NCI-H187 treated with DMSO at 0.1 percent for 48 hours (cell line): Measurements from ENCODE around the gene GMPPB.
"Not testable (repeated sequence)": the region's sequence is repeated elsewhere in the genome, so short reads cannot be mapped to it uniquely, and the experiment has no call there.

Experiments used
- DNase-seq: peaks from one replicate; lab custom pipeline; 2025; lab: John Stamatoyannopoulos, UW

The GMPPB gene

GRCh38 chr3:49713336-49714105, 10.2 kb downstream of the GMPPB start:
- no peak for DNase-seq

DNA sequence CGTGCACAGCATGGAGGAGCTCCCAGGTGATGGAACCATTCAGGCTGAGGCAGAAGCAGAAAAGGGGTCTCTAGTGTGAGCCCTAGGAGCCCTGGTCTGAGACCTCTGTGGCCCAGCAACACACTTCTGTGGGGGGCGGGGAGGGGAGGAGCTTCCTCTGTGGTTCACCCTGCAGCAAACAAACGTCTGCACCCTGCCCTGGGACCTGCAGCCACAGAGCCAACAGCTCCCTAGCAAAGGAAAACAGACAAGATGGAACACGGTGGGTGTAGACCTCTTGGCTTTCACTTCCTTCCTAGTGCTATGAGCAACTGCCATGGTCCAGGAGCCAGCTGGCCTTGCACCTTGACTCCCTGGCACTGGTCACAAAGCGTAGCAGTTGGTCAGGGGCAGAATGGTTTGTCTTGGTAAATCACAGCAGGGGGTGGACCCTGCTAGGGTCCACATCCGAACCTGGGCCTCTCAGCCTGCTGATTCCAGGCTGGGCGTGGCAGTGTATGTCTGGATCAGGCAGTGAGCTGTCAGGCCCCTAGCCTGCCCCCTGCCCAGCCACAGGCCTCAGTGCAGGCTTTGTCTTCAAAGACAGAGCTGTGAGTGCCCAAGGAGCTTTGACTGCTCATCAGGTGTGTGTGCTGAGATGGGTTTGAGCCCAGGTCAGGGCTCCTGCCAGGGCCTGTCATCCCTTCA, 11.0 kb downstream of the GMPPB start:
- no peak for DNase-seq

- DNase-seq = no peak
Observed at GRCh38 chr3:49712166-49712565, 11.6 kb downstream of the GMPPB start.

- DNase-seq = no peak
Observed at GRCh38 chr3:49711489-49711888, 12.3 kb downstream of the GMPPB start.

DNA sequence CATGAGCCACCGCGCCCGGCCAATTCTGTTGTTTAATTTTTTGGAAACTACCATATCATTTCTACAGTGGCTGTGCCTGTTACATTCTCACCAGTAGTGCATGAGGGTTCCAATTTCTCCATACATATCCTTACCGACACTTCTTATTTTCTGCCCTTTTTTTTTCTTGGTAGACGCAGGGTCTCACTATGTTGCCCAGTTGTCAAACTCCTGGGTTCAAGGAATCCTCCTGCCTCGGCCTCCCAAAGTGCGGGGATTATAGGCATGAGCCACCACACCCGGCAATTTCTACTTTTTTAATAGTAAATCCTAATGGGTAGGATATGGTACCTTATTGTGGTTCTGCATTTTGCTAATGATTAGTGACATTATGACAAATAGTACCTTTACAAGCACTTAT, 13.9 kb downstream of the GMPPB start:
- no peak for DNase-seq

- no peak for DNase-seq
Observed at GRCh38 chr3:49707113-49707480, 16.7 kb downstream of the GMPPB start.

DNA sequence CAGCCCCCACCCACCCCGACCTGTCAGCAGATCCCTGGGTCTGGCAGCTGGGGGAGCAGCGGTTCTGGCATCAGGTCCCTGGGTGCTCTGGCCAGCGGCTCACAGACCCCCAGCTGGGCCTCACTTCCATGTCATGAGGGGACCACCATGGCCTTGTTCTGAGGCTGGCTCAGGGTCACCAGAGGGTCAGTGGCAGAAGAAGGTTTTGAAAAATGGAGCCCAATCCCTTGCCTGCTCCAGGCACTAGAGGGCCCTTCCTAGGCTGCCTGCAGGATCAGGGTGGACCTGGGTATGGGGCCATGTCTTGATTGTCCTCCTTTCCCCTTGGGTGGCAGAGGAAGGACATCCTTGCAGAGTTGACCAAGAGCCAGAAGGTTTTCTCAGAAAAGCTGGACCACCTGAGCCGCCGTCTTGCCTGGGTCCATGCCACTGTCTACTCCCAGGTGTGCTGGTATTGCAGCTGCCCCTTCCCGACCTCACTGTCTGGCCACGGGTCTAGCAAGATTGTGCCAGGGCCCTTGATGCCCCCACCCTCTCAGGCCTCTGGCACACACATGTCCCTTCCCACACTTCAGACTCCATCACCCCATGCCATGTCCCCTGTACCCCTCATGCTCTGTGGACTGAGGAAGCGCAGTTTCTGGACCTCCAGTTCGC, 17.2 kb downstream of the GMPPB start:
- no peak for DNase-seq

DNA sequence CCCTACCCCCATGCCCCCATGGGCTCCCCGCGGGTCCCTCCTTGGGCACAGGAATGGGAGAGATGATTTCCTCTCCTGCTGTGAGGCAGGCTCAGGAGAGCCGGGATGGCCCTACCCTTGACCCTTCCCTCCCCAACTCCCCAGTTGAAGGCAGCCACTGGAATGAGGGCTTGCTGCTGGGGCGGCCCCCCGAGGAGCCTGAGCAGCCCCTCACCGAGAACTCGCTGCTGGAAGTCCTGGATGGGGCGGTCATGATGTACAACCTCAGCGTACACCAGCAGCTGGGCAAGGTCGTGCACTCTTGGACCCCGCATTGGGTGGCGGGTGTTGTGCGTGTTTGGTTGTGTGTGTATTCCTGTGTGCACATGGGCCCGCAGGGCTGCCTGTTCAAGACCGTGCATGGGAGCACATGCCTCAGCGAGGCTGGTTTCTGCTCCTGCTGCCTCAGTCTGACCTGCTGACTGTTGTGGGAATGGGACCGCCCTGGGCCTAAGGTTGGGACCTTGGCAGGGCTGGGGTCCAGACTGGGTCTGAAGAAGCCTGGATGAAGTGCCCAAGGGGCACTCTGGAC, 18.3 kb downstream of the GMPPB start:
- no peak for DNase-seq

- DNase-seq = no peak
Observed at GRCh38 chr3:49704629-49705028, 19.1 kb downstream of the GMPPB start.

GRCh38 chr3:49703956-49704355, 19.8 kb downstream of the GMPPB start:
- DNase-seq = no peak

- DNase-seq = no peak
Observed at GRCh38 chr3:49703443-49703927, 20.3 kb downstream of the GMPPB start.

- DNase-seq = no peak
Observed at GRCh38 chr3:49702672-49703071, 21.1 kb downstream of the GMPPB start.

DNA sequence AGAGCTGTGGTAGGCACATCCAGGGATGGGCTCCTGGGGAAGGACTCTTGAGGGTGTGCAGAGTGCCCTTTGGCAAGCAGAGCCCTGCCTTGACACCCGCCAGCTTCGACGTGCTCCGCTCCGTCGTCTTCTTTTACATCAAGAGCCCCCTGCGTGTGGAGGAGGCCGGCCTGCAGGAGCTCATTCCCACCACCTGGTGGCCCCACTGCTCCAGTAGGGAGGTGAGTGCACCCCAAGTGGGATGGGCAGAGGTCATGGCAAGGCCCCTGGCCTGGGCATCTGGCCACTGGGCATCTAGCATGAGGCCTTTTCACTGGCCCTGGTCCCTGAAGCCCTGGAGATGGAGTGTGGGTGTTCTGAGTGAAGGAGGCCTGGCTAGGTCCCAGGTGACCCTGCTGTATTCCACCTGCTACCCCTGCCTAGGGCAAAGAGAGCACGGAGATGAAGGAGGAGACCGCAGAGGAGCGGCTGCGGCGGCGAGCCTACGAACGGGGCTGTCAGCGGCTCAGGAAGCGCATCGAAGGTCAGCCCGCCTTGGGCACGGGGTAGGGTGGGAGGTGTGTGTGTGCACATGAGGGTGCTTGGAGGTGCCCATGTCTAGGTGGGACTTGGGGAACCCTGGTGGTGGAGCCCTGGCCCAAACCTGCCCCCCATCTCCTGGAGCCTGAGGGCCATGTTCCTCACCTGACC, 22.2 kb downstream of the GMPPB start:
- DNase-seq = no peak

DNA sequence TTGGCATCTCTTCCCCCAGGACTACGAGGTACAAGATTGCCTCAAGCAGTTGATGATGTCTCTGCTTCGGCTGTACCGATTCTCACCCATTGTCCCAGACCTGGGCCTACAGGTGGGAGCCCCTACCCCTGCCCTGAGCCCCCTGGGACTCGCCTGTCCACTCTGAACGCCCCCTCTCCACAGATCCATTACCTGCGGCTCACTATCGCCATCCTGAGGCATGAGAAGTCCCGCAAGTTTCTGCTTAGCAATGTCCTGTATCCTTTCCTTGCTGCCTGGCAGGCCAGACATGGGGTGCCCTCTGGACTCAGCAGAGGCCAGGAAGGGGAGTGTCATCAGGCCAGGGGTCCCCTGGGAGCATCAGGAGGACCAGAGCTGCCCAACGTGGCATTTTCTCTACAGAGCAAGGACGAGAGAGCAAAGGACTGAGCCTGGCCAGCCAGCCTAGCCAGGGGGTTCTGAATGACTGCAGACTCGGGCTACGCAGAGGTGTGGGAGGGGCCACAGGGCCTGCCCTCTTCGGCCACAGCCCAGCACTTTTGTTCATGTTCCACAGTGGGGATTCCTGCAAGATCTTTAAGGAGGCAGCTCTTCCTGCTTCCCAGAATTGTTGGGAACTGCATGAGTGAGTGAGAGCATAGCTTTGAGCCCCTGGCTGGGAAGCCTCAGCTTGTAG, 23.2 kb downstream of the GMPPB start:
- DNase-seq = no peak

- no peak for DNase-seq
Observed at GRCh38 chr3:49700014-49700413, 23.7 kb downstream of the GMPPB start.

- DNase-seq = no peak
Observed at GRCh38 chr3:49699281-49699979, 24.3 kb downstream of the GMPPB start.

DNA sequence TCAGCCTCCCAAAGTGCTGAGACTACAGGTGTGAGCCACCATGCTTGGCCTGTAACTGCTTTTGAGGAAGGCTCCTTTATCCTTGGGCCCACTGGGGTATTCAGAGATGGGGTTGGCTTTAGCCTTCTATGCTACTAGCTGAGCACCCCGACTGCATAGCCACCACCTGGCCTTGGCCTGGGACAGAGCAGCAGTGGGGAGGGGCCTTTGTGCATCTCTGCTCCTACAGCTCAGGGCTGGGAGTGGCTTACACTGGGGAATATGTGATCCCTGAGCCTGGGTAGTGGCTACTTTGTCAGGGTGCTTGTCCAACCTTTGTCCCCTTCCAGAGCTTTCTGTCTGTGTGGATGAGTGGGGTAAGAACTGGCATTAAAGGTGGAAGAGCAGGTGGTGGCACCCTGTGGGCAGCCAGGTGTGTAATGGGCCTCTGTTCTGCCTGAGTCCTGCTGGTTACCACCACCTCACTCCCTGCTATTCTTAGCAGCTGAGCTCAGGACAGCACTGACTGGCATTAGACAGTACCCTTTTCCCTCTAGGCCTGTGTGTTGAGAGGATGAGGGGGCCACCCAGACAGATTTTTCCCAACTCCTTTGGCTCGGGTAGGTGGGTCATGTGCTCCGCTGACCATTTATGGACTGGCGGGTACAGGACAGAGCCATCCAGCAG, 28.3 kb downstream of the GMPPB start:
- not testable (repeated sequence) for DNase-seq

DNA sequence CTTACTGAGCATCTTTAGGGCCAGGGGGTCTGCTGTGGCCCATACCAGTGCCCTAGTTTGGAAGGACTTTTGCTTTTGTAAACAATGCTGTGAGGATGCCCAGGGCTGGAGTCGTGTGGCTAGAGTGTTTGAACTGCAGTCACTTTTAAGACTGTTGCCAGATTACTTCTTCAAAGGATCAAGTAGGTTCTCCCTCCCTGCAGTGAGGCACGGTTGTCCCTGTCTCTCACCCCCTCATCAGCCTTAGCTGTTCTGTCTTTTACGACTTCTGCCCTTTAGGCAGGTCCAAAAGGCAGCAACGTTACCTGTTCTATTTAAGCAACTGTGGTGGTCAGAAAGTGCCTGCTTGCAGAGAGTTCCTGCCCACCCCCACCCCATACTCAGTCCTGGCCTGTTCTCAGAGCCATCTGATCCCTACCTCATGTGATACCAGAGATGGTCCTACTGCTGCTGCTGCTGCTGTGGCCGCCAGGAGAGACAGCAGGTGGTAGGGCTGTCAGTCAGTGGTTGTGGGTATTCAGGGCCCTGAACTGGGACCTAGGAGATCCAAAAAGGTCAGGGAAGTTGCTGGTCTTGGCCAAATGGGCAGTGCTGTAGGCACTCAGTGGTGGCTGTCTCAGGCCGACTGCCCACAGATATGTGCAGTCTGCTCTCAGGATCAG, 29.2 kb downstream of the GMPPB start:
- DNase-seq = not testable (repeated sequence)

DNA sequence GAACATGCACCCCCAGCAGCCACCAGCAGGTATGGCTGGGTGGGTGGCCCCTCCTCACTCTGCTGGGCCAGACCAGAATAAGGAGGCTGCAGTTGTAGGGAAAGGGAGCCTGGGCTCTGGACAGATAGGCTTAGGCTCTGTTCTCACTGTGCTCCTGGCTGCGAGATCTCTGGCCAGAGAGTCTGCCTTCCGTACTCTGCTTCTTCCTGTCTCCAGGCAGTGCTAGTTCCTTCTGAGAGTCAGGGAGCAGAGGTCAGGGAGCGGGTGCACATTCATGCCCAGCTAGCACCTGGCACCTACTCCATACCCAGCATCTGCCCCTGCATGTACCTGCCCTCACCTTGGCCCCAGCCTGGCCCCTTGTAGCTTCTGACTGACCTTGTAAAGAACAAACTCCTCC, 32.3 kb downstream of the GMPPB start:
- DNase-seq = not testable (repeated sequence)

- DNase-seq = not testable (repeated sequence)
Observed at GRCh38 chr3:49690856-49691255, 32.9 kb downstream of the GMPPB start.
